HepG2 (cell line): Measurements from ENCODE around the gene ENPP1. TPM values are rescaled to one million over a fixed set of nuclear protein-coding genes. Genes with fewer than 3 reads are reported as not detected.

ENCODE experiments used
- AHDC1 ChIP-seq: sonication (generic); formaldehyde crosslinking; IDR thresholded peaks from 2 replicates; pipeline ENCODE4 v1.5.1; 2020; ENCODE audit warnings: mild to moderate bottlenecking, missing genetic modification reagents, borderline replicate concordance
- ATF7 ChIP-seq, 2 experiments: fragments of 450-650 bp in 1 of 2; sonication (generic) in 1 of 2; formaldehyde crosslinking in 1 of 2; IDR thresholded peaks; 2 replicates each; pipeline versions ENCODE4 v1.4.0 to v1.6.1; 2016 to 2020; ENCODE audit warnings: antibody characterized with exemption in 1 of 2, mild to moderate bottlenecking in 1 of 2, missing genetic modification reagents in 1 of 2
- CSRNP2 ChIP-seq: sonication (generic); formaldehyde crosslinking; conservative IDR thresholded peaks from 2 replicates; pipeline ENCODE4 v1.8.0; 2022; ENCODE audit warnings: low read depth, missing genetic modification reagents
- KDM5B ChIP-seq: sonication (generic); formaldehyde crosslinking; IDR thresholded peaks from 2 replicates; pipeline ENCODE4 v1.4.0; 2020; ENCODE audit warnings: missing genetic modification reagents, mild to moderate bottlenecking, borderline replicate concordance
- KLF15 ChIP-seq: sonication (generic); formaldehyde crosslinking; IDR thresholded peaks from 2 replicates; pipeline ENCODE4 v1.8.1; 2023; ENCODE audit warnings: borderline replicate concordance, mild to moderate bottlenecking, inconsistent platforms, missing genetic modification reagents, mixed read lengths
- MTERF4 ChIP-seq: sonication (generic); formaldehyde crosslinking; IDR thresholded peaks from 2 replicates; pipeline ENCODE4 v1.8.0; 2023; ENCODE audit warnings: mild to moderate bottlenecking, missing genetic modification reagents
- REPIN1 ChIP-seq: sonication (generic); formaldehyde crosslinking; IDR thresholded peaks from 2 replicates; pipeline ENCODE4 v1.8.0; 2022; ENCODE audit warnings: missing genetic modification reagents, low read depth, mild to moderate bottlenecking, borderline replicate concordance
- SETDB1 ChIP-seq: sonication (generic); formaldehyde crosslinking; IDR thresholded peaks from 2 replicates; pipeline ENCODE4 v1.5.1; 2020; ENCODE audit warnings: missing genetic modification reagents, mild to moderate bottlenecking, borderline replicate concordance
- SMYD3 ChIP-seq: sonication (generic); formaldehyde crosslinking; IDR thresholded peaks from 2 replicates; pipeline ENCODE4 v1.8.1; 2023; ENCODE audit warnings: mild to moderate bottlenecking, missing genetic modification reagents
- TCF12 ChIP-seq, 2 experiments: fragments of 450-650 bp in 1 of 2; sonication (generic) in 1 of 2; formaldehyde crosslinking in 1 of 2; IDR thresholded peaks; 2 replicates each; pipeline versions ENCODE4 v1.6.1 to v1.8.0; 2017 to 2022; ENCODE audit warnings: antibody characterized with exemption in 1 of 2, mild to moderate bottlenecking in 1 of 2, missing genetic modification reagents in 1 of 2, moderate library complexity in 1 of 2
- ZBTB34 ChIP-seq: sonication (generic); formaldehyde crosslinking; IDR thresholded peaks from 2 replicates; pipeline ENCODE4 v1.8.0; 2022; ENCODE audit warnings: mild to moderate bottlenecking, missing genetic modification reagents
- ZNF362 ChIP-seq: sonication (generic); formaldehyde crosslinking; IDR thresholded peaks from 2 replicates; pipeline ENCODE4 v1.4.0; 2020; ENCODE audit warnings: missing genetic modification reagents, mild to moderate bottlenecking, borderline replicate concordance
- ZNF512 ChIP-seq: sonication (generic); formaldehyde crosslinking; IDR thresholded peaks from 2 replicates; pipeline ENCODE4 v1.4.0; 2020; ENCODE audit warnings: mild to moderate bottlenecking, missing genetic modification reagents
- ZNF792 ChIP-seq: IDR thresholded peaks from 2 replicates; pipeline ENCODE4 v1.6.1; 2016
- polyA plus RNA-seq, 8 experiments: library from polyadenylated mRNA; depleted of rRNA in 3 of 8; stranded (reverse) in 7 of 8; unstranded in 1 of 8; fragments of >200 nt; fragmentation: Illumina TruSeq in 4 of 8; extraction: Trizol in 4 of 8; gene quantifications; 2 replicates each; pipeline versions ENCODE4 v1.2.1 to v1.2.3, GENCODE V29; 2011 to 2016; ENCODE audit warnings: low read depth in 4 of 8, missing spikeins in 1 of 8, mixed read lengths in 1 of 8; ENCODE audit not compliant: insufficient read depth in 1 of 8
- total RNA-seq, 5 experiments: library from RNA; depleted of rRNA; stranded (reverse); fragments of >200 nt; fragmentation: Illumina TruSeq; extraction: Trizol; gene quantifications; 2 replicates each; pipeline ENCODE4 v1.2.3, GENCODE V29; 2016; ENCODE audit warnings: low read depth in 1 of 5

ENPP1 gene
- total and polyA plus RNA-seq, 2 of the 13 experiments (the other 11 are each of a cell fraction or from before 2014, with no cell fraction given): 56.5 to 160 TPM

- TF ChIP-seq ZNF512: no peak
- no peak for TF ChIP-seq REPIN1
- no peak for TF ChIP-seq ZBTB34
- no peak for TF ChIP-seq KDM5B (CRISPR knock-in tag)
- TF ChIP-seq ATF7 (IDR thresholded peaks at IDR 0.05): no peak
- no peak for TF ChIP-seq ATF7 (CRISPR knock-in tag; IDR thresholded peaks at IDR 0.05)
- TF ChIP-seq MTERF4: no peak
- no peak for TF ChIP-seq SMYD3 (CRISPR knock-in tag)
- TF ChIP-seq SETDB1: no peak
- no peak; the same call in 1 of the 2 replicates for TF ChIP-seq ZNF792 (CRISPR knock-in tag)
- no peak for TF ChIP-seq KLF15
- no peak for TF ChIP-seq AHDC1 (CRISPR knock-in tag)
- TF ChIP-seq ZNF362 (CRISPR knock-in tag): no peak
- no peak for TF ChIP-seq CSRNP2 (CRISPR knock-in tag)
- no peak for TF ChIP-seq TCF12 (IDR thresholded peaks at IDR 0.05)
- TF ChIP-seq TCF12 (CRISPR knock-in tag; IDR thresholded peaks at IDR 0.05): no peak
Observed at GRCh38 chr6:131914967-131915751, 107.3 kb downstream of the ENPP1 start (continued).
